GM12878 (cell line): ENCODE data around the gene CNTN3. TPM values are rescaled to one million over a fixed set of nuclear protein-coding genes. Genes with fewer than 3 reads are reported as not detected.

Experiments
- HCFC1 ChIP-seq: fragments of 150-350 bp; IDR thresholded peaks from 2 replicates; pipeline ENCODE4 v1.6.1; 2014; ENCODE audit warnings: low read length
- PML ChIP-seq: IDR thresholded peaks from 2 replicates; pipeline ENCODE4 v1.6.1; 2012; ENCODE audit warnings: low read length, inconsistent platforms
- YY1 ChIP-seq: IDR thresholded peaks from 2 replicates; pipeline ENCODE4 v1.6.1; 2011; ENCODE audit warnings: low read depth, mild to moderate bottlenecking, low read length
- polyA plus RNA-seq, 11 experiments: library from polyadenylated mRNA; depleted of rRNA in 4 of 11; unstranded in 6 of 11; stranded (reverse) in 5 of 11; fragments of >200 nt; fragmentation: Nextera tagmentation in 4 of 11; fragmentation: Illumina TruSeq in 1 of 11; extraction: Ambion mirVana in 4 of 11; extraction: Trizol in 1 of 11; gene quantifications; 1 replicate in 1 of 11; 2 replicates in 10 of 11; pipeline versions ENCODE4 v1.2.1 to v1.2.3, GENCODE V29; 2011 to 2016; ENCODE audit warnings: inconsistent platforms in 2 of 11, missing spikeins in 2 of 11, low read depth in 1 of 11
- total RNA-seq, 4 experiments: library from RNA; depleted of rRNA in 3 of 4; stranded (reverse); fragments of >200 nt in 3 of 4; fragmentation: Illumina TruSeq in 1 of 4; extraction: Trizol in 1 of 4; gene quantifications; 2 replicates each; pipeline versions ENCODE4 v1.2.1 to v1.2.3, GENCODE V29; 2013 to 2021
- TF ChIP-seq, protein P1 (sequence below): fragments of 150-350 bp; IDR thresholded peaks from 2 replicates; pipeline ENCODE4 v1.6.1; 2016; ENCODE audit warnings: low read depth, low read length
- TF ChIP-seq, protein P2 (sequence below): fragments of 450-650 bp; conservative IDR thresholded peaks from 2 replicates; pipeline ENCODE4 v1.6.1; 2017; ENCODE audit warnings: mild to moderate bottlenecking, moderate library complexity
- TF ChIP-seq, protein P3 (sequence below): fragments of 450-650 bp; formaldehyde crosslinking; IDR thresholded peaks from 2 replicates; pipeline ENCODE4 v1.5.0; 2022; ENCODE audit warnings: mild to moderate bottlenecking, missing genetic modification characterization

Gene CNTN3
- total and polyA plus RNA-seq, 10 of the 15 experiments (the other 5 are each of a cell fraction or from before 2014, with no cell fraction given): 0.14 TPM; not detected in 9

DNA sequence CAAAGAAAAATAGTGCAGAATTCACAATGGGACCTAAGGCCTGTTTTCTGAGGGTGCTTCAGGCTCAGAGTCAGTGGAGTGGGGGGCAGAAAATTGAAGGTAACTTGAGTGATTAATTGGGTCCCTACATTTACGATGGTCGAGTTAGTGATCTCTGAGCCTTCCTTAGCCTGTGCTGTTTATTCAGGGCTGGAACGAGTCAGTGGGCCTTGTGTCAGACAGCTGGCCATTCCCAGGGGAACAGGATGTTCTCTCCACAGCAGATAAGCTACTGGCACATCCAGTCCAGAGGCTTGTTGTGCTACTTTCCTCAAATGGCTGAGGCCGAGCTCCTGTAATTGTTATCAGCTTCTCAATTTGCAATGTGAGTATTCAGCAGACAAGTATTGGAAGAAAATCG is 29.2 kb upstream of the CNTN3 start (continued):
- TF ChIP-seq, protein P1, sequence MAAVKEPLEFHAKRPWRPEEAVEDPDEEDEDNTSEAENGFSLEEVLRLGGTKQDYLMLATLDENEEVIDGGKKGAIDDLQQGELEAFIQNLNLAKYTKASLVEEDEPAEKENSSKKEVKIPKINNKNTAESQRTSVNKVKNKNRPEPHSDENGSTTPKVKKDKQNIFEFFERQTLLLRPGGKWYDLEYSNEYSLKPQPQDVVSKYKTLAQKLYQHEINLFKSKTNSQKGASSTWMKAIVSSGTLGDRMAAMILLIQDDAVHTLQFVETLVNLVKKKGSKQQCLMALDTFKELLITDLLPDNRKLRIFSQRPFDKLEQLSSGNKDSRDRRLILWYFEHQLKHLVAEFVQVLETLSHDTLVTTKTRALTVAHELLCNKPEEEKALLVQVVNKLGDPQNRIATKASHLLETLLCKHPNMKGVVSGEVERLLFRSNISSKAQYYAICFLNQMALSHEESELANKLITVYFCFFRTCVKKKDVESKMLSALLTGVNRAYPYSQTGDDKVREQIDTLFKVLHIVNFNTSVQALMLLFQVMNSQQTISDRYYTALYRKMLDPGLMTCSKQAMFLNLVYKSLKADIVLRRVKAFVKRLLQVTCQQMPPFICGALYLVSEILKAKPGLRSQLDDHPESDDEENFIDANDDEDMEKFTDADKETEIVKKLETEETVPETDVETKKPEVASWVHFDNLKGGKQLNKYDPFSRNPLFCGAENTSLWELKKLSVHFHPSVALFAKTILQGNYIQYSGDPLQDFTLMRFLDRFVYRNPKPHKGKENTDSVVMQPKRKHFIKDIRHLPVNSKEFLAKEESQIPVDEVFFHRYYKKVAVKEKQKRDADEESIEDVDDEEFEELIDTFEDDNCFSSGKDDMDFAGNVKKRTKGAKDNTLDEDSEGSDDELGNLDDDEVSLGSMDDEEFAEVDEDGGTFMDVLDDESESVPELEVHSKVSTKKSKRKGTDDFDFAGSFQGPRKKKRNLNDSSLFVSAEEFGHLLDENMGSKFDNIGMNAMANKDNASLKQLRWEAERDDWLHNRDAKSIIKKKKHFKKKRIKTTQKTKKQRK: no peak
- TF ChIP-seq, protein P2, sequence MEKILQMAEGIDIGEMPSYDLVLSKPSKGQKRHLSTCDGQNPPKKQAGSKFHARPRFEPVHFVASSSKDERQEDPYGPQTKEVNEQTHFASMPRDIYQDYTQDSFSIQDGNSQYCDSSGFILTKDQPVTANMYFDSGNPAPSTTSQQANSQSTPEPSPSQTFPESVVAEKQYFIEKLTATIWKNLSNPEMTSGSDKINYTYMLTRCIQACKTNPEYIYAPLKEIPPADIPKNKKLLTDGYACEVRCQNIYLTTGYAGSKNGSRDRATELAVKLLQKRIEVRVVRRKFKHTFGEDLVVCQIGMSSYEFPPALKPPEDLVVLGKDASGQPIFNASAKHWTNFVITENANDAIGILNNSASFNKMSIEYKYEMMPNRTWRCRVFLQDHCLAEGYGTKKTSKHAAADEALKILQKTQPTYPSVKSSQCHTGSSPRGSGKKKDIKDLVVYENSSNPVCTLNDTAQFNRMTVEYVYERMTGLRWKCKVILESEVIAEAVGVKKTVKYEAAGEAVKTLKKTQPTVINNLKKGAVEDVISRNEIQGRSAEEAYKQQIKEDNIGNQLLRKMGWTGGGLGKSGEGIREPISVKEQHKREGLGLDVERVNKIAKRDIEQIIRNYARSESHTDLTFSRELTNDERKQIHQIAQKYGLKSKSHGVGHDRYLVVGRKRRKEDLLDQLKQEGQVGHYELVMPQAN: no peak
- TF ChIP-seq YY1: no peak
- no peak for TF ChIP-seq HCFC1
- TF ChIP-seq PML: no peak
- TF ChIP-seq, protein P3, sequence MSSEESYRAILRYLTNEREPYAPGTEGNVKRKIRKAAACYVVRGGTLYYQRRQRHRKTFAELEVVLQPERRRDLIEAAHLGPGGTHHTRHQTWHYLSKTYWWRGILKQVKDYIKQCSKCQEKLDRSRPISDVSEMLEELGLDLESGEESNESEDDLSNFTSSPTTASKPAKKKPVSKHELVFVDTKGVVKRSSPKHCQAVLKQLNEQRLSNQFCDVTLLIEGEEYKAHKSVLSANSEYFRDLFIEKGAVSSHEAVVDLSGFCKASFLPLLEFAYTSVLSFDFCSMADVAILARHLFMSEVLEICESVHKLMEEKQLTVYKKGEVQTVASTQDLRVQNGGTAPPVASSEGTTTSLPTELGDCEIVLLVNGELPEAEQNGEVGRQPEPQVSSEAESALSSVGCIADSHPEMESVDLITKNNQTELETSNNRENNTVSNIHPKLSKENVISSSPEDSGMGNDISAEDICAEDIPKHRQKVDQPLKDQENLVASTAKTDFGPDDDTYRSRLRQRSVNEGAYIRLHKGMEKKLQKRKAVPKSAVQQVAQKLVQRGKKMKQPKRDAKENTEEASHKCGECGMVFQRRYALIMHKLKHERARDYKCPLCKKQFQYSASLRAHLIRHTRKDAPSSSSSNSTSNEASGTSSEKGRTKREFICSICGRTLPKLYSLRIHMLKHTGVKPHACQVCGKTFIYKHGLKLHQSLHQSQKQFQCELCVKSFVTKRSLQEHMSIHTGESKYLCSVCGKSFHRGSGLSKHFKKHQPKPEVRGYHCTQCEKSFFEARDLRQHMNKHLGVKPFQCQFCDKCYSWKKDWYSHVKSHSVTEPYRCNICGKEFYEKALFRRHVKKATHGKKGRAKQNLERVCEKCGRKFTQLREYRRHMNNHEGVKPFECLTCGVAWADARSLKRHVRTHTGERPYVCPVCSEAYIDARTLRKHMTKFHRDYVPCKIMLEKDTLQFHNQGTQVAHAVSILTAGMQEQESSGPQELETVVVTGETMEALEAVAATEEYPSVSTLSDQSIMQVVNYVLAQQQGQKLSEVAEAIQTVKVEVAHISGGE (CRISPR knock-in tag): no peak
- TF ChIP-seq, all 136 proteins: peak for 0
